Right hindlimb (tissue), 1 donor: ENCODE results near the gene LCE1D.

Source experiments
- DNase-seq: peaks from one replicate; pipeline ENCODE4 v3.0.0-alpha.2; 2018

The LCE1D gene, protein sequence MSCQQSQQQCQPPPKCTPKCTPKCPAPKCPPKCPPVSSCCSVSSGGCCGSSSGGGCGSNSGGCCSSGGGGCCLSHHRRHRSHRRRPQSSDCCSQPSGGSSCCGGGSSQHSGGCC

GRCh38 chr1:152796421-152796820, at the start of gene LCE1D:
TSS of gene LCE1D (plus strand) at chr1:152796721. CDS start at chr1:152797795, 1,074 bp downstream.
- DNase-seq, result no peak

- no peak for DNase-seq
Measured at GRCh38 chr1:152747831-152748230, 48.7 kb upstream of the LCE1D start.

DNA sequence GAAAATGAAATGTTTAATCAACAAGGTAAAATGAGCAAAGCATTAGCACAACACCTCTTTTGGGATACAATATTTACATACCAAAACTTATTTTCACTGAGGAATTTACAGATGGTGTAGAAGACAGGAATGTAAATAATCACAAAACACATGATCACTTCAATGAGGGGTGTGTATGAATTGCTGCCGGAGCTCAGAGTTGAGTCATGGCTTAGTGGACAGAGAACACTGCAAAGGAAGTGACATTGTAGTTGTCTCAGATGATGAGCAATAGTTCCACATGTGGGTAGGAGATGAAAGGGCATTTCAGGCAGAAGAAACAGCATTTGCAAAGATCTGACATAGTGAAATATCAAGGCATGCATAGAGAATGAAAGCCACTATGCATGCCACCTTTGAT, 44.3 kb upstream of the LCE1D start:
- DNase-seq, result no peak

GRCh38 chr1:152753586-152753985, 42.9 kb upstream of the LCE1D start:
- DNase-seq, result no peak

- no peak for DNase-seq
Measured at GRCh38 chr1:152756872-152757271, 39.6 kb upstream of the LCE1D start.

GRCh38 chr1:152757747-152758146, 38.8 kb upstream of the LCE1D start, which contains the start of gene KPRP:
TSS of gene KPRP (plus strand) at chr1:152758025. CDS start at chr1:152759589, 1,564 bp downstream.
- DNase-seq, result no peak

DNA sequence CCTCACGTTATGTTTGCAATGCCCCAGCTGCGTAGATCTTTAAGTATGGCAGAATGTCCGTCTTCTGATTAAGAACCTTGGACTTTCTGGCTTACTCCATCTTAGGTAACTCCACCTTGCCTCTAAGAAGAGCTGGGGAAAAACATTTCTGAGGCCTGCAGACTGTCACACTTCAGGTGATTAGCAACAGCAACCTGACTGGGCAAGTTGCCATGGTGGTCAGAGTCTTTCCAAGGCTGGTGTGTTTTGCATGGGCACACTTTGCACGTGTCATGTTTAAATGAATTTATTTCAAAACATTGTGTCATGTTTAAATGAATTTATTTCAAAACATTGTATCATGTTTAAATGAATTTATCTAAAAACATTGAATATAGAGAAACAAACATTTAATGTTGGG, 37.9 kb upstream of the LCE1D start:
- no peak for DNase-seq

- no peak for DNase-seq
Measured at GRCh38 chr1:152759453-152760173, 36.9 kb upstream of the LCE1D start.

DNA sequence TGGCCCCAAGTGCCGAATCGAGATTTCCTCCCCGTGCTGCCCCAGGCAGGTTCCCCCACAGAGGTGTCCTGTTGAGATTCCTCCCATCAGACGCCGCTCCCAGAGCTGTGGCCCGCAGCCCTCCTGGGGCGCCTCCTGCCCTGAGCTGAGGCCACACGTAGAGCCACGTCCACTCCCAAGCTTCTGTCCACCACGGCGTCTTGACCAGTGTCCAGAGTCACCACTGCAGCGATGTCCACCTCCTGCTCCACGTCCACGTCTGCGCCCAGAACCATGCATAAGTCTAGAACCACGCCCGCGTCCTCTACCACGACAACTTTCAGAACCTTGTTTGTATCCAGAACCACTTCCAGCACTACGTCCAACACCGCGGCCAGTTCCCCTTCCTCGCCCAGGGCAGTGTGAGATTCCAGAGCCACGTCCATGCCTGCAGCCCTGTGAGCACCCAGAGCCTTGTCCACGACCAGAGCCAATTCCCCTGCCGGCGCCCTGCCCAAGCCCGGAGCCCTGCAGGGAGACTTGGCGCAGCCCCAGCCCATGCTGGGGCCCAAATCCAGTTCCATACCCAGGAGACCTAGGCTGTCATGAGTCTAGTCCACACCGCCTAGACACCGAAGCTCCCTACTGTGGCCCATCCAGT, 35.9 kb upstream of the LCE1D start:
- DNase-seq, result no peak

DNA sequence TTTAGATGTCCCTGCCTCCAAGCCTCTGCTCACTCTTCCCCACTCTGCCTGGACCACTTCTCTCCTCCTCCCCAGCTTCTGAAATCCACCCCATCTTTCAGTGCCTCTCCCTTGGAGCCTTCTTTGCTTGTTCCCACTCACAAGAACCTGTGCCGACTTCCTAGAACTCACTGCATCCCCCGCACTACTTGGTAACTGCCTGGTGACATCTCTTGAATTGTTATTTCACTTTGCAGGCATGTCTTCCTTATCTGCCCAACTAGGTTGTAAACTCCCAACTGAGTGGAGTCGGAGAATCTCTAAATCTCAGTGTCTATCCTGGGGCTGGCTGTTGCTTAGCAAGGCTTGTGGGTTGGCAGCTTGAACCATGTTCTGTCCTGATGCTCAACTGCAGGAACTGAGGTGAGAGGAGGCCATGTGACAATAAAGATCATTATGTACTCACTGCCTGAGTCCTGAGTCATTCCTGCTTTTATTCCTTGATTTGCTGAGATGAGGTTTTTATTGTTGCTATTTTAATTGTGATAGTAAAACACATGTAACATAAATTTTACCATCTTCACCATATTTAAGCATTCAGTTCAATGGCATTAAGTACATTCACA, 34.8 kb upstream of the LCE1D start:
- DNase-seq, result no peak

DNA sequence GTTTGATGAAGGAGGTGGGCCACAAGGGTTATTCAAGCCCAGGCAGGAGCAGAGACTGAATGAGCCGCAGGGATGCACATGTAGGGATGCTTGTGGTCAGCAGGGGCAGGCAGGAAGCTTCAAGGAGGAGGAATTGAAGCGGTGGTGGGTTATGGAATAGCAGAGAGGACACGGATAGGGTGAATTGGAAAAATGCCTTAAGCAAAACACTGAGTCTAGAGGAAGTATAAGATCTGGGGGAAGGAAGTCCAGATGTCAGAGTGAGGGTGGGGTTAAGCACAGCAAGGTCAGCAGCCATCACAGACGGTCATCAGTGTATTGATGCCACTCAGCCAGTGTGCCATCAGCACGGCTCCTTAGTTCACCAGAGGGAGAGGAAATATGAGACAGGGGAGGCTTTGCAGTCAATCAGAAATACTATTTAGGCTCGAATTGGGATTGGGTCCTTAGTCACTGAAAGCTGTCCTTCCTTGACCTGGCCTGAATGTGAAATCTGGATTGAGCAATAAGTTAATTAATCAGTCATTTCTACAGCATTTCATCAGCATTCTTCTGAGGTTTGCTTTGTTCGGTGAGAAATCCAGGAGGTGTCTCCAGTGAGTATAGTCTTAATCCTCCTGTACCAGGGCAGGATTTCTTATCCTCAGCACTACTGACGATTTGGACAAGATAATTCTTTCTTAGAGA, 27.5 kb upstream of the LCE1D start:
- no peak for DNase-seq

GRCh38 chr1:152770411-152770810, 26.1 kb upstream of the LCE1D start:
- DNase-seq, result no peak

GRCh38 chr1:152774875-152775274, 21.6 kb upstream of the LCE1D start, which contains the start of gene LCE1F:
TSS of gene LCE1F (plus strand) at chr1:152775140. CDS start at chr1:152776372, 1,232 bp downstream.
- no peak for DNase-seq

GRCh38 chr1:152776361-152776760, 20.2 kb upstream of the LCE1D start:
- no peak for DNase-seq

GRCh38 chr1:152777510-152778137, 18.9 kb upstream of the LCE1D start:
- DNase-seq, result no peak

GRCh38 chr1:152783095-152783494, 13.4 kb upstream of the LCE1D start:
- DNase-seq, result no peak

DNA sequence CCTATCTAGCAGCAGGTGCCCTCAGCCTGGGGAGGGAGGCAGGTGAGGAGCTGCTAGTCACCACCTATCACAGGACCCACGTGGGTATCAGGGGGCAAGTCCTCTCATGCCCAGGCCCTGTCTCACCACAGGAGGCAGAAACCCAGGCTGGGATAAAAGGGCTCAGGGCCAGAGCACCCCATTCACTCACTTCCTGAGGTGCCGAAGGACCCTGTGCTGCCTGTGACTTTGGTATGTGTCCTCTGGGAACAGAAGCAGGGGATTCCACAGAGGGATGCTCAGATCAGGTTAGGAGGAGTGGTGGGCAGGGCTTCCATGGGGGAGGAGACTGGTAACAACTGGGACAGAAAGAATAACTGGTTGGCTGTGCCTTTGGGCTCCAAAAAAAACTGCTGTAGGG, 10.4 kb upstream of the LCE1D start, which contains the start of gene LCE1E:
Gene LCE1E (plus strand): TSS at position 181 of the 400 bp plus-strand sequence. CDS start 1,043 bp downstream, outside the sequence.
- DNase-seq, result no peak

DNA sequence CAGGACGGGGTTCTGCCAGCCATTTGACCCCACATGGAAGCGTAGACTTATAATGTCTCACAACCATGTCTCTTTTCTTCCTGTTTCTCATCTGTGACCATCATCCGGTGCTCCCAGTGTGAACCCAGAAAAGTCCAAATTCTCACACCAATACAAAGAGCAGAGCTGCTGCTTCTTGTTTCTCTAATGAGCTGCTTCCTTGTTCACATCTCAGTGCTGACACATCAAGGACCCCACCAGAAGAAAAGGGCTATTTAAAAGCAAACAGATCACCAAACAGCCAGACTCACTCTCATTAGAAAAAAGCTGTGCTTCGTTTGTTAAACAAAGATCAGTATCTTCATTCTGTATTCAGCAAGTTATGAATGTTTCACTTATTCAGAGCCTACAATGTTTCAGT, 835 bp upstream of the LCE1D start:
- no peak for DNase-seq

DNA sequence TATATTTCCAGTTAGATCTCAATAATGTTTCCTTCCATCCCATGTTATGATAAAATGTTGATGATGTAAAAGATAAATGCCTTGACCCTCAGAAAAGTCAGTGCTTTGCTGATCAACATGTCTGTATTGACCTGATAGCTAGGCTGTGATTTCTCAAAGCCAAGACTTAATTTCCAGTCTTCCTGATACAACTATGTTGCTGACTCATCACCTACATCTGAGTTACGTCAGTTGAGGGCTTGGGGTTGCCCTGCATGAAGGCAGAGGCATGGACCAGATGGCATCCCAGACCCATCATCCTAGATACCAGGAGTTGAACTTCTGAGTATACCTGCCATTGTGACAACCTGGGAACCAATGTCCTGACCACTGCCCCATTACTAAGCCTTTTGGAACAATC, 4.8 kb downstream of the LCE1D start:
- DNase-seq, result no peak

DNA sequence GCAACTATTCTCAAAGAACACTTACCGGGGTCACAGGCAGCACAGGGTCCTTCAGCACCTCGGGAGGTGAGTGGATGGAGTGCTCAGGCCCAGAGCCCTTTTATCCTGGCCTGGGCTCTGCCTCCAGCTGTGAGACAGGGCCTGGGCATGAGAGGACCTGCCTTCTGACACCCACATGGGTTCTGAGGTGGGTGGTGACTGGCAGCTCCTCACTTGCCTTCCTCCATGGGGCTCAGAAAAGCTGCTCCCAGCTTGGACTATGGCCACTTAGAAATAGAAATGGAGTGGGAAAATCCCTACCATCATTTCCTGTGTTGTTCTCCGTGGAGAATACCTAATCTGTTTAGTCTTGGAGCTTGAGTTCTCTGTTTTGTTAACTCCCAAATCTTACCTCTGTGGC, 10.1 kb downstream of the LCE1D start, which contains the start of gene LCE1C:
Gene LCE1C (minus strand): TSS at position 76 of the 400 bp plus-strand sequence. CDS start 1,173 bp downstream, outside the sequence.
- DNase-seq, result no peak

- no peak for DNase-seq
Measured at GRCh38 chr1:152811050-152811449, 14.5 kb downstream of the LCE1D start.

- no peak for DNase-seq
Measured at GRCh38 chr1:152811671-152812070, 15.2 kb downstream of the LCE1D start, which contains the start of gene LCE1B. TSS of gene LCE1B (plus strand) at chr1:152811971. CDS start at chr1:152812447, 476 bp downstream.
